ENCODE data around the gene PCDHA3. TPM values are rescaled to one million over a fixed set of nuclear protein-coding genes. Genes with fewer than 3 reads are reported as not detected.

PCDHA3 gene
- total and polyA plus RNA-seq, 2 of the 4 experiments (the other 2 are of a cell fraction) = under 0.01 to 0.03 TPM

Other genes starting within 250 kb of the PCDHA3 start
- 52.9 and 53.9 TPM in 2 replicates for gene SRA1, start 243.6 kb upstream of the PCDHA3 start, total RNA-seq (2012; rRNA removed)
- 54.8 TPM in 2 replicates for gene SRA1, start 243.6 kb upstream of the PCDHA3 start, polyA plus RNA-seq (2012; rRNA removed)
- 6.6 and 8.1 TPM in 2 replicates for gene APBB3, start 236.5 kb upstream of the PCDHA3 start, total RNA-seq (2012; rRNA removed)
- gene APBB3, start 236.5 kb upstream of the PCDHA3 start, polyA plus RNA-seq (2012; rRNA removed) = 21.4 and 23.8 TPM in 2 replicates
- 17.2 and 19.2 TPM in 2 replicates for gene SLC35A4, start 236.2 kb upstream of the PCDHA3 start, total RNA-seq (2012; rRNA removed)
- 66.4 and 69.7 TPM in 2 replicates for gene SLC35A4, start 236.2 kb upstream of the PCDHA3 start, polyA plus RNA-seq (2012; rRNA removed)
- 0.18 TPM in 1 of 2 replicates, not detected in the other for gene CD14, start 167.9 kb upstream of the PCDHA3 start, total RNA-seq (2012; rRNA removed)
- 0.17 and 0.19 TPM in 2 replicates for gene CD14, start 167.9 kb upstream of the PCDHA3 start, polyA plus RNA-seq (2012; rRNA removed)
- gene TMCO6, start 161.6 kb upstream of the PCDHA3 start, total RNA-seq (2012; rRNA removed) = 4.2 and 6.6 TPM in 2 replicates
- 7.2 and 10.6 TPM in 2 replicates for gene TMCO6, start 161.6 kb upstream of the PCDHA3 start, polyA plus RNA-seq (2012; rRNA removed)
- 20.4 and 30.0 TPM in 2 replicates for gene NDUFA2, start 153.4 kb upstream of the PCDHA3 start, total RNA-seq (2012; rRNA removed)
- 104 and 131 TPM in 2 replicates for gene NDUFA2, start 153.4 kb upstream of the PCDHA3 start, polyA plus RNA-seq (2012; rRNA removed)
- gene IK, start 153.2 kb upstream of the PCDHA3 start, total RNA-seq (2012; rRNA removed) = 137 and 143 TPM in 2 replicates
- gene IK, start 153.2 kb upstream of the PCDHA3 start, polyA plus RNA-seq (2012; rRNA removed) = 99.8 and 105 TPM in 2 replicates
- gene WDR55, start 136.2 kb upstream of the PCDHA3 start, total RNA-seq (2012; rRNA removed) = 19.2 and 20.4 TPM in 2 replicates
- gene WDR55, start 136.2 kb upstream of the PCDHA3 start, polyA plus RNA-seq (2012; rRNA removed) = 18.0 and 19.0 TPM in 2 replicates
- gene DND1, start 127.5 kb upstream of the PCDHA3 start, total RNA-seq (2012; rRNA removed) = under 0.01 TPM in 2 replicates
- gene DND1, start 127.5 kb upstream of the PCDHA3 start, polyA plus RNA-seq (2012; rRNA removed) = 0.63 and 0.67 TPM in 2 replicates
- 134 and 141 TPM in 2 replicates for gene HARS1, start 109.7 kb upstream of the PCDHA3 start, total RNA-seq (2012; rRNA removed)
- 89.3 and 97.6 TPM in 2 replicates for gene HARS1, start 109.7 kb upstream of the PCDHA3 start, polyA plus RNA-seq (2012; rRNA removed)
- 30.1 and 36.9 TPM in 2 replicates for gene HARS2, start 109.6 kb upstream of the PCDHA3 start, total RNA-seq (2012; rRNA removed)
- gene HARS2, start 109.6 kb upstream of the PCDHA3 start, polyA plus RNA-seq (2012; rRNA removed) = 26.5 and 33.0 TPM in 2 replicates
- 16.3 and 44.7 TPM in 2 replicates for gene ZMAT2, start 100.6 kb upstream of the PCDHA3 start, total RNA-seq (2012; rRNA removed)
- gene ZMAT2, start 100.6 kb upstream of the PCDHA3 start, polyA plus RNA-seq (2012; rRNA removed) = 32.2 and 41.2 TPM in 2 replicates
- gene PCDHA1, start 14.9 kb upstream of the PCDHA3 start, total RNA-seq (2012; rRNA removed) = under 0.01 TPM in 1 of 2 replicates, not detected in the other
- 0.05 and 0.07 TPM in 2 replicates for gene PCDHA1, start 14.9 kb upstream of the PCDHA3 start, polyA plus RNA-seq (2012; rRNA removed)
- gene PCDHA2, start 6.2 kb upstream of the PCDHA3 start, total RNA-seq (2012; rRNA removed) = not detected in 2 replicates
- gene PCDHA2, start 6.2 kb upstream of the PCDHA3 start, polyA plus RNA-seq (2012; rRNA removed) = not detected in 2 replicates
- under 0.01 and 0.28 TPM in 2 replicates for gene PCDHA4, start 6.0 kb downstream of the PCDHA3 start, total RNA-seq (2012; rRNA removed)
- gene PCDHA4, start 6.0 kb downstream of the PCDHA3 start, polyA plus RNA-seq (2012; rRNA removed) = 0.02 TPM in 1 of 2 replicates, not detected in the other
- not detected in 2 replicates for gene PCDHA5, start 20.6 kb downstream of the PCDHA3 start, total RNA-seq (2012; rRNA removed)
- not detected in 2 replicates for gene PCDHA5, start 20.6 kb downstream of the PCDHA3 start, polyA plus RNA-seq (2012; rRNA removed)
- gene PCDHA6, start 26.9 kb downstream of the PCDHA3 start, total RNA-seq (2012; rRNA removed) = under 0.01 TPM in 1 of 2 replicates, not detected in the other
- 0.03 TPM in 1 of 2 replicates, not detected in the other for gene PCDHA6, start 26.9 kb downstream of the PCDHA3 start, polyA plus RNA-seq (2012; rRNA removed)
- gene PCDHA7, start 33.2 kb downstream of the PCDHA3 start, total RNA-seq (2012; rRNA removed) = under 0.01 and 0.18 TPM in 2 replicates
- gene PCDHA7, start 33.2 kb downstream of the PCDHA3 start, polyA plus RNA-seq (2012; rRNA removed) = 0.10 and 0.16 TPM in 2 replicates
- under 0.01 TPM in 1 of 2 replicates, not detected in the other for gene PCDHA8, start 40.1 kb downstream of the PCDHA3 start, total RNA-seq (2012; rRNA removed)
- 0.02 TPM in 1 of 2 replicates, not detected in the other for gene PCDHA8, start 40.1 kb downstream of the PCDHA3 start, polyA plus RNA-seq (2012; rRNA removed)
- under 0.01 TPM in 2 replicates for gene PCDHA9, start 47.3 kb downstream of the PCDHA3 start, total RNA-seq (2012; rRNA removed)
- not detected in 2 replicates for gene PCDHA9, start 47.3 kb downstream of the PCDHA3 start, polyA plus RNA-seq (2012; rRNA removed)
- under 0.01 TPM in 2 replicates for gene PCDHA10, start 54.8 kb downstream of the PCDHA3 start, total RNA-seq (2012; rRNA removed)
- gene PCDHA10, start 54.8 kb downstream of the PCDHA3 start, polyA plus RNA-seq (2012; rRNA removed) = 0.02 TPM in 1 of 2 replicates, not detected in the other
- under 0.01 TPM in 1 of 2 replicates, not detected in the other for gene PCDHA11, start 67.9 kb downstream of the PCDHA3 start, total RNA-seq (2012; rRNA removed)
- not detected in 2 replicates for gene PCDHA11, start 67.9 kb downstream of the PCDHA3 start, polyA plus RNA-seq (2012; rRNA removed)
- gene PCDHA12, start 74.3 kb downstream of the PCDHA3 start, total RNA-seq (2012; rRNA removed) = not detected in 2 replicates
- 0.03 TPM in 1 of 2 replicates, not detected in the other for gene PCDHA12, start 74.3 kb downstream of the PCDHA3 start, polyA plus RNA-seq (2012; rRNA removed)
- gene PCDHA13, start 81.1 kb downstream of the PCDHA3 start, total RNA-seq (2012; rRNA removed) = not detected in 2 replicates
- gene PCDHA13, start 81.1 kb downstream of the PCDHA3 start, polyA plus RNA-seq (2012; rRNA removed) = not detected in 2 replicates
- under 0.01 TPM in 1 of 2 replicates, not detected in the other for gene PCDHAC1, start 125.2 kb downstream of the PCDHA3 start, total RNA-seq (2012; rRNA removed)
- not detected in 2 replicates for gene PCDHAC1, start 125.2 kb downstream of the PCDHA3 start, polyA plus RNA-seq (2012; rRNA removed)
- not detected in 2 replicates for gene PCDHAC2, start 165.4 kb downstream of the PCDHA3 start, total RNA-seq (2012; rRNA removed)
- gene PCDHAC2, start 165.4 kb downstream of the PCDHA3 start, polyA plus RNA-seq (2012; rRNA removed) = not detected in 2 replicates

All from IMR-90 (cell line).